ENCODE results near the gene KIF2A. TPM values are rescaled to one million over a fixed set of nuclear protein-coding genes. Genes with fewer than 3 reads are reported as not detected.
A peak's percentile ranks its signal among the peaks of the same experiment; 100 is the strongest.

KIF2A gene
- total RNA-seq, 1 experiment from 2014 or later, result 42.9 TPM

DNA sequence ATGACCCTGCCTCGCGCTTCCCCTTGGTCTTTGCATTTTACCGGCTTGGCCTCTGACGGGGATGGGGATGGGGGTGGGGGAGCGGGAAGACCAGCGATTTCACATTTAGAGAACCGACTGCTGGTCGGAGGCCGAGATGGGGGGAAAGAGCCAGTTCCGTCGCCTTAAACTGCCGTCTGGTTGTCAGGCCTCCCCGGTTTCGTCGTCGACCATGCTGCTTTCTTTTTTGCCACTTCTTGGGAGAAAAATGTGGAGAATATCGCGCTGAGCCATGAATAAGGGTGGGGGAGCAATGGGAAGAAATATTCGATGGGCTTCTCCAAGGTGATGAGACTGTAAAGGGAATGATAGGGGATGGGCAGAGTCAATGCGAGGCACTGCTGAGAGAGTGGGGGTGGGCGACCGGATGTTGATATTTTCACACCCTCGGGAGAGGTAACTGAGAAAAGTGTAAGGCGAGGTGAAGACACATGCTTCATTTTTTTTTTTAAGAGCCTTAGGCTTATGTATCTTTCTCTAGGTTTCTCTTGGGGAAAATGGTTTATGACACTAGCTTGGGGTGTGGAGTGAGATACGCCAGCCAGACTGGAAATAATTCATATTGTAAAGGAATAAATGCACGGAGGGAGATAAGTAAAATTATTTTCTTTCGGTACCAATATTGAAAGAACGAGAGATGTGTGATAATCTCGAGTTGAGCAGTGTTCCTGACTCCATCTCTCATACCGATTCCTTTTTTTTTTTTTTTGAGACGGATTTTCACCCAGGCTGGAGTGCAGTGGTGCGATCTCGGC lies 1.1 kb downstream of the KIF2A start:
- Histone ChIP-seq H3K9ac (ENCODE audit: low read length) (peak overlapping the region; percentile 89), H3K4me1 (ENCODE audit: control insufficient read depth in 1 of 2, insufficient read depth in 2 of 2, low read length in 2 of 2) (peaks cover 10 to 20% of the 10 kb centered on the region in 2 experiments), H3K79me2 (ENCODE audit: insufficient read depth, low read length) (peaks cover 58% of the 10 kb centered on the region), H3K4me2 (ENCODE audit: low read length) (peak overlapping the region; percentile 88), H3K9me2 (ENCODE audit: insufficient read depth) (no peaks in the 10 kb centered on the region), H2AFZ (ENCODE audit: low read depth, low read length, poor library complexity, severe bottlenecking) (no peak overlapping the region), H3K27me3 (ENCODE audit: insufficient read depth, low read length) (no peaks in the 10 kb centered on the region), H4K20me1 (ENCODE audit: insufficient read depth) (peaks cover 7% of the 10 kb centered on the region; the same call in 1 of the 2 replicates), H3K27ac (ENCODE audit: low read depth, low read length) (peak overlapping the region; percentile 80), H3K36me3 (ENCODE audit: control insufficient read depth in 1 of 2, insufficient read depth in 2 of 2, low read length in 2 of 2) (no peaks in the 10 kb centered on the region), H3K4me3 (replicated peaks in 1 of 2; ENCODE audit: low read depth in 1 of 2, low read length in 2 of 2) (peak overlapping the region; percentile 73 to 87), H3K9me3 (ENCODE audit: control insufficient read depth in 1 of 2, insufficient read depth in 1 of 2, low read depth in 1 of 2, low read length in 2 of 2) (no peaks in the 10 kb centered on the region)
- TF ChIP-seq SRF (IDR thresholded peaks at IDR 0.05; ENCODE audit: low read depth) (no peak), EZH2 (IDR thresholded peaks at IDR 0.05) (no peak), ELF1 (IDR thresholded peaks at IDR 0.05; ENCODE audit: borderline replicate concordance, low read depth) (no peak)
- TF ChIP-seq, protein P1, sequence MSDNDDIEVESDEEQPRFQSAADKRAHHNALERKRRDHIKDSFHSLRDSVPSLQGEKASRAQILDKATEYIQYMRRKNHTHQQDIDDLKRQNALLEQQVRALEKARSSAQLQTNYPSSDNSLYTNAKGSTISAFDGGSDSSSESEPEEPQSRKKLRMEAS (IDR thresholded peaks at IDR 0.05), result no peak
- no peak for DNase-seq (ENCODE audit: low read depth, low spot score)
- intact Hi-C loops (cut with micrococcal nuclease), result no loop called here
- ATAC-seq, result peak; percentile 6
- ChIA-PET RAD21 (ENCODE audit: low non-redundant PET in 1 of 2, low total read pairs in 2 of 2, uncharacterized antibody in 2 of 2, unreplicated experiment in 2 of 2) (no interaction called here), POLR2A (no interaction called here), CTCF (no interaction called here)
- BruUV-seq (replicated peaks), result TSS peak; percentile 46

DNA sequence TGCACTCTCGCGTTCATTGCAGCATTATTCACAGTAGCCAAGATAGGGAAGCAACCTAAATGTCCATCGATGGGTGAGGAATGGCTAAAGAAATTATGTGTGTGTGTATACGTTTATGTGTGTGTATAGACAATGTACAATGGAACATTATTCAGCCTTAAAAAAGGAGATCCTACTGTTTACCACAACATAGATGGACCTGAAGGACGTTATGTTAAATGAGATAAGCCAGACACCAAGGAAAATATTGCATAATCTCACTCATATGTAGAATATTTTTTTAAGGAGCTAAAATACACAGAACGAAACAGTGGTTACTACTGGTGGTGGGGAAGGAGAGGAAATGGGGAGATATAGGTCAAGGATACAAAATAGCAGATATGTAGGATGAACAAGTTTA lies 2.4 kb downstream of the KIF2A start:
- POLR2A ChIA-PET, result no interaction called here

More for the DNA sequence above, 2.4 kb downstream of the KIF2A start:
- no peaks in the 10 kb centered on the region for H3K36me3 ChIP-seq (ENCODE audit: control insufficient read depth in 1 of 2, insufficient read depth in 2 of 2, low read length in 2 of 2)
- H3K4me2 ChIP-seq (ENCODE audit: low read length), result no peak overlapping the region
- H2AFZ ChIP-seq (ENCODE audit: low read depth, low read length, poor library complexity, severe bottlenecking), result no peak overlapping the region
- ATAC-seq (no peak), DNase-seq (ENCODE audit: low read depth, low spot score) (no peak)
- RAD21 ChIA-PET (ENCODE audit: low non-redundant PET in 1 of 2, low total read pairs in 2 of 2, uncharacterized antibody in 2 of 2, unreplicated experiment in 2 of 2), result no interaction called here
- no TSS peak for BruUV-seq (replicated peaks)
- H3K4me1 ChIP-seq (ENCODE audit: control insufficient read depth in 1 of 2, insufficient read depth in 2 of 2, low read length in 2 of 2), result peaks cover 10 to 20% of the 10 kb centered on the region in 2 experiments
- TF ChIP-seq EZH2phosphoT487 (IDR thresholded peaks at IDR 0.05; ENCODE audit: borderline replicate concordance), result no peak
- TF ChIP-seq REST (IDR thresholded peaks at IDR 0.05; ENCODE audit: low read depth), result no peak
- no peak for TF ChIP-seq ZNF274 (IDR thresholded peaks at IDR 0.05; ENCODE audit: low read depth, low read length)
- no peak for TF ChIP-seq TCF7L2 (IDR thresholded peaks at IDR 0.05; ENCODE audit: borderline replicate concordance, extremely low read depth, insufficient read depth, insufficient read length)
- TF ChIP-seq ZBTB33 (IDR thresholded peaks at IDR 0.05; ENCODE audit: extremely low read depth, insufficient replicate concordance, low read length), result no peak
- no peak for TF ChIP-seq FOSL1 (IDR thresholded peaks at IDR 0.05; ENCODE audit: low read depth)
- no peak for TF ChIP-seq ZFX (IDR thresholded peaks at IDR 0.05)
- no peak for TF ChIP-seq SRF (IDR thresholded peaks at IDR 0.05; ENCODE audit: low read depth)
- no peak for TF ChIP-seq EGR1 (IDR thresholded peaks at IDR 0.05; ENCODE audit: low read depth)
- intact Hi-C loops (cut with micrococcal nuclease), result no loop called here
- no peak overlapping the region for H3K9ac ChIP-seq (ENCODE audit: low read length)
- no peaks in the 10 kb centered on the region for H3K9me2 ChIP-seq (ENCODE audit: insufficient read depth)
- H3K9me3 ChIP-seq (ENCODE audit: control insufficient read depth in 1 of 2, insufficient read depth in 1 of 2, low read depth in 1 of 2, low read length in 2 of 2), result no peaks in the 10 kb centered on the region
- CTCF ChIA-PET, result no interaction called here
- H4K20me1 ChIP-seq (ENCODE audit: insufficient read depth), result peaks cover 7% of the 10 kb centered on the region; the same call in 1 of the 2 replicates
- H3K79me2 ChIP-seq (ENCODE audit: insufficient read depth, low read length), result peaks cover 72% of the 10 kb centered on the region
- no peak overlapping the region for H3K4me3 ChIP-seq (replicated peaks in 1 of 2; ENCODE audit: low read depth in 1 of 2, low read length in 2 of 2)
- no peak overlapping the region for H3K27ac ChIP-seq (ENCODE audit: low read depth, low read length)
- no peaks in the 10 kb centered on the region for H3K27me3 ChIP-seq (ENCODE audit: insufficient read depth, low read length)

Measured in HCT116 (cell line).